ENCODE data around the gene CLDN11. TPM values are rescaled to one million over a fixed set of nuclear protein-coding genes. Genes with fewer than 3 reads are reported as not detected.
A peak's percentile ranks its signal among the peaks of the same experiment; 100 is the strongest.

CLDN11 gene
- polyA plus RNA-seq, 1 donor from 2014 or later = 0.98 TPM

- H3F3A ChIP-seq (ENCODE audit: insufficient read depth, low read length, poor library complexity, severe bottlenecking) = no peaks in the 10 kb centered on the region
- H3K27me3 ChIP-seq (ENCODE audit: insufficient read depth, low read depth, low read length) = no peaks in the 10 kb centered on the region
- H4K20me1 ChIP-seq (ENCODE audit: insufficient read depth) = no peaks in the 10 kb centered on the region
- TF ChIP-seq RAD21 (conservative IDR thresholded peaks at IDR 0.05) (peak; percentile 13), TAF1 (IDR thresholded peaks at IDR 0.05; ENCODE audit: low read depth) (no peak)
- no peak overlapping the region for H3K4me2 ChIP-seq (ENCODE audit: low read length)
- no peak overlapping the region for H3K4me3 ChIP-seq (ENCODE audit: low read length)
- no peaks in the 10 kb centered on the region for H3K9me2 ChIP-seq (ENCODE audit: insufficient read depth, low read length)
- H3K79me2 ChIP-seq (replicated peaks; ENCODE audit: insufficient read depth, low read length) = no peaks in the 10 kb centered on the region
- H2AFZ ChIP-seq (ENCODE audit: low read depth, low read length) = no peak overlapping the region
- H3K9ac ChIP-seq (ENCODE audit: low read length) = no peak overlapping the region
- H3K36me3 ChIP-seq (ENCODE audit: insufficient read depth, low read length) = no peaks in the 10 kb centered on the region
- no peak overlapping the region for H3K27ac ChIP-seq (ENCODE audit: low read length)
- no peaks in the 10 kb centered on the region for H3K9me3 ChIP-seq (ENCODE audit: low read length)
Observed at GRCh38 chr3:170467571-170468147, 49.0 kb downstream of the CLDN11 start.

GRCh38 chr3:170469151-170470062 lies 50.7 kb downstream of the CLDN11 start:
- Histone ChIP-seq H3K4me3 (ENCODE audit: low read length) (no peak overlapping the region), H3K4me2 (ENCODE audit: low read length) (no peak overlapping the region), H3K79me2 (replicated peaks; ENCODE audit: insufficient read depth, low read length) (no peaks in the 10 kb centered on the region), H3F3A (ENCODE audit: insufficient read depth, low read length, poor library complexity, severe bottlenecking) (no peaks in the 10 kb centered on the region), H3K9me2 (ENCODE audit: insufficient read depth, low read length) (no peaks in the 10 kb centered on the region), H3K27ac (ENCODE audit: low read length) (no peak overlapping the region), H3K9ac (ENCODE audit: low read length) (no peak overlapping the region), H3K9me3 (ENCODE audit: low read length) (no peaks in the 10 kb centered on the region), H3K36me3 (ENCODE audit: insufficient read depth, low read length) (no peaks in the 10 kb centered on the region), H3K27me3 (ENCODE audit: insufficient read depth, low read depth, low read length) (no peaks in the 10 kb centered on the region), H4K20me1 (ENCODE audit: insufficient read depth) (no peaks in the 10 kb centered on the region), H2AFZ (ENCODE audit: low read depth, low read length) (no peak overlapping the region)
- TF ChIP-seq SMC3 (conservative IDR thresholded peaks at IDR 0.05; ENCODE audit: poor library complexity) (no peak), CTCF (IDR thresholded peaks at IDR 0.05; ENCODE audit: poor library complexity, severe bottlenecking) (no peak), EP300 (conservative IDR thresholded peaks at IDR 0.05; ENCODE audit: poor library complexity, severe bottlenecking) (no peak), EZH2 (IDR thresholded peaks at IDR 0.05; ENCODE audit: borderline replicate concordance, insufficient read depth, low read length, poor library complexity, severe bottlenecking) (no peak), REST (IDR thresholded peaks at IDR 0.05; ENCODE audit: borderline replicate concordance) (no peak), RAD21 (conservative IDR thresholded peaks at IDR 0.05) (no peak), TAF1 (IDR thresholded peaks at IDR 0.05; ENCODE audit: low read depth) (no peak), POLR2AphosphoS5 (IDR thresholded peaks at IDR 0.05) (no peak), MXI1 (conservative IDR thresholded peaks at IDR 0.05; ENCODE audit: poor library complexity, severe bottlenecking) (no peak)
